GM19043 (cell line): ENCODE data around the gene SLC6A13.
"Not testable (repeated sequence)": the region's sequence is repeated elsewhere in the genome, so short reads cannot be mapped to it uniquely, and the experiment has no call there.

Source experiments
- ATAC-seq: cut with Tn5 transposase; IDR thresholded peaks from one replicate; pipeline ENCODE4 v1.9.1; 2021; ENCODE audit warnings: low read depth; ENCODE audit not compliant: unreplicated experiment

Gene SLC6A13

GRCh38 chr12:218728-219590 is 43.7 kb downstream of the SLC6A13 start:
- no peak for ATAC-seq

- no peak for ATAC-seq
Measured at GRCh38 chr12:218221-218620, 44.4 kb downstream of the SLC6A13 start.

GRCh38 chr12:217029-217428 is 45.6 kb downstream of the SLC6A13 start:
- ATAC-seq = not testable (repeated sequence)

GRCh38 chr12:215116-215515 is 47.5 kb downstream of the SLC6A13 start:
- no peak for ATAC-seq

- no peak for ATAC-seq
Measured at GRCh38 chr12:214003-214741, 48.5 kb downstream of the SLC6A13 start, which contains the start of gene SLC6A12. TSS of gene SLC6A12 (minus strand) at chr12:214157. CDS start at chr12:209986, 4,171 bp downstream.

- ATAC-seq = no peak
Measured at GRCh38 chr12:213527-213932, 49.1 kb downstream of the SLC6A13 start.

GRCh38 chr12:212715-213526 is 49.7 kb downstream of the SLC6A13 start:
- ATAC-seq = no peak

GRCh38 chr12:212415-212714 is 50.3 kb downstream of the SLC6A13 start:
- ATAC-seq = no peak

- no peak for ATAC-seq
Measured at GRCh38 chr12:211639-212414, 50.8 kb downstream of the SLC6A13 start.

GRCh38 chr12:211142-211465 is 51.5 kb downstream of the SLC6A13 start:
- ATAC-seq = no peak

GRCh38 chr12:210277-211141 is 52.1 kb downstream of the SLC6A13 start:
- no peak for ATAC-seq

- ATAC-seq = no peak
Measured at GRCh38 chr12:209851-210250, 52.8 kb downstream of the SLC6A13 start.

GRCh38 chr12:209246-209645 is 53.4 kb downstream of the SLC6A13 start:
- no peak for ATAC-seq

GRCh38 chr12:208813-209212 is 53.8 kb downstream of the SLC6A13 start:
- ATAC-seq = no peak

GRCh38 chr12:207804-208203 is 54.8 kb downstream of the SLC6A13 start:
- ATAC-seq = no peak

GRCh38 chr12:206746-207440 is 55.7 kb downstream of the SLC6A13 start:
- ATAC-seq = no peak

- ATAC-seq = no peak
Measured at GRCh38 chr12:205026-205425, 57.6 kb downstream of the SLC6A13 start.

- ATAC-seq = no peak
Measured at GRCh38 chr12:204261-204678, 58.4 kb downstream of the SLC6A13 start.
